Measurements from ENCODE around the gene POLR1H.

DNA sequence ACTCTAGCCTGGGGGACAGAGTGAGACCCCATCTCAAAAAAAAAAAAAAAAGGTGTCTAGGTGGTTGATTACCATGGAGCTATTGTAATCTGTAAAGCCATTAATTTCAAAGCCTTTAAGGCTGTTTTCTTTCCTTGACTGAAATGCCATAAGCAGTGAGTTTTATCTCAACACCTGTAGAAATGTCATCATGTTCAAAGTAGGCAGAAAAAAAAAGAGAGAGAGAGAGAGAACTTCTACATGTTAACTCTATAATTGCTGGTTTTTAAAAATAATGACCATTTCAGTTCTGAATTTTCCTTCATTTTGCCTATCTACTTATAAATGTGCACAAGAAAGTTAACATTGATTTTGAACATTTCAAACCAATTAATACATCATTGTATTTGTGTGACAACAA lies 29.7 kb upstream of the POLR1H start:
- TF ChIP-seq, protein P1, sequence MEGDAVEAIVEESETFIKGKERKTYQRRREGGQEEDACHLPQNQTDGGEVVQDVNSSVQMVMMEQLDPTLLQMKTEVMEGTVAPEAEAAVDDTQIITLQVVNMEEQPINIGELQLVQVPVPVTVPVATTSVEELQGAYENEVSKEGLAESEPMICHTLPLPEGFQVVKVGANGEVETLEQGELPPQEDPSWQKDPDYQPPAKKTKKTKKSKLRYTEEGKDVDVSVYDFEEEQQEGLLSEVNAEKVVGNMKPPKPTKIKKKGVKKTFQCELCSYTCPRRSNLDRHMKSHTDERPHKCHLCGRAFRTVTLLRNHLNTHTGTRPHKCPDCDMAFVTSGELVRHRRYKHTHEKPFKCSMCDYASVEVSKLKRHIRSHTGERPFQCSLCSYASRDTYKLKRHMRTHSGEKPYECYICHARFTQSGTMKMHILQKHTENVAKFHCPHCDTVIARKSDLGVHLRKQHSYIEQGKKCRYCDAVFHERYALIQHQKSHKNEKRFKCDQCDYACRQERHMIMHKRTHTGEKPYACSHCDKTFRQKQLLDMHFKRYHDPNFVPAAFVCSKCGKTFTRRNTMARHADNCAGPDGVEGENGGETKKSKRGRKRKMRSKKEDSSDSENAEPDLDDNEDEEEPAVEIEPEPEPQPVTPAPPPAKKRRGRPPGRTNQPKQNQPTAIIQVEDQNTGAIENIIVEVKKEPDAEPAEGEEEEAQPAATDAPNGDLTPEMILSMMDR (IDR thresholded peaks at IDR 0.05), result no peak
- no peak for TF ChIP-seq EP300 (IDR thresholded peaks at IDR 0.05)
- no peak for TF ChIP-seq POLR2A (IDR thresholded peaks at IDR 0.05)
